Measurements from ENCODE around the gene HNRNPA1. TPM values are rescaled to one million over a fixed set of nuclear protein-coding genes. Genes with fewer than 3 reads are reported as not detected.
"Not testable (repeated sequence)": the region's sequence is repeated elsewhere in the genome, so short reads cannot be mapped to it uniquely, and the experiment has no call there.

Gene HNRNPA1
- total and polyA plus RNA-seq, 9 of the 15 experiments (the other 6 are each of a cell fraction or from before 2014, with no cell fraction given) = 1,166 to 2,703 (median 1,815) TPM

DNA sequence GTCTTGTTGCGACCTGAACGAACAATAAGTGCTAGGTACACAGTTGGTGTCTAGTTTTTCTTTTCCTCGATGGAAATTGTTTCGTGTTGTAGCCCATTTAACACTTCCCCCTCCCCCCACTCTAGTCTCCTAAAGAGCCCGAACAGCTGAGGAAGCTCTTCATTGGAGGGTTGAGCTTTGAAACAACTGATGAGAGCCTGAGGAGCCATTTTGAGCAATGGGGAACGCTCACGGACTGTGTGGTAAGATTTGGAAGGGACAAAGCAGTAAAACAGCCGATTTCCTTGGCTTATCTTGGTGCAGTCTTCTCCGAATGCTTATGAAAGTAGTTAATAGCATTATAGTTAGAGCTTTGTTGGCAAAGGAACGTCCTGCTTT is 724 bp downstream of the HNRNPA1 start (continued):
- 0 out of 2 replicates have a peak, but pooled peaks have one; percentile 8 for TF ChIP-seq NFRKB (IDR thresholded peaks at IDR 0.05; ENCODE audit: low read depth)
- TF ChIP-seq, protein P1, sequence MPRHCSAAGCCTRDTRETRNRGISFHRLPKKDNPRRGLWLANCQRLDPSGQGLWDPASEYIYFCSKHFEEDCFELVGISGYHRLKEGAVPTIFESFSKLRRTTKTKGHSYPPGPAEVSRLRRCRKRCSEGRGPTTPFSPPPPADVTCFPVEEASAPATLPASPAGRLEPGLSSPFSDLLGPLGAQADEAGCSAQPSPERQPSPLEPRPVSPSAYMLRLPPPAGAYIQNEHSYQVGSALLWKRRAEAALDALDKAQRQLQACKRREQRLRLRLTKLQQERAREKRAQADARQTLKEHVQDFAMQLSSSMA (CRISPR knock-in tag; IDR thresholded peaks at IDR 0.05) = 0 out of 2 replicates have a peak, but pooled peaks have one; percentile 5
- TF ChIP-seq FOXP1 (CRISPR knock-in tag; IDR thresholded peaks at IDR 0.05) = 0 out of 2 replicates have a peak, but pooled peaks have one; percentile 13

DNA sequence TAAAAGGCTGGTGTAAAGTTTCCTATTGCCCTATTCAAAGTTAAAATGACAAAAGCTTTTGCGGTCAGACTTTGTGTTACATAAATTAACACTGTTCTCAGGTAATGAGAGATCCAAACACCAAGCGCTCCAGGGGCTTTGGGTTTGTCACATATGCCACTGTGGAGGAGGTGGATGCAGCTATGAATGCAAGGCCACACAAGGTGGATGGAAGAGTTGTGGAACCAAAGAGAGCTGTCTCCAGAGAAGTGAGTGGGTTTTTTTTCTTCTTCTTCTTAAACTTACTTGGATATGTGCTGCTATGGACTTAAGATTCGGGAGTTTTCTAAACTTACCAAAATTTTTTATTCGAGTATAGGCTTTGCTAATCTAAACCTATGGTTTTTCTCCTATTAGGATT is 1.2 kb downstream of the HNRNPA1 start:
- H2AFZ ChIP-seq (ENCODE audit: low read depth, low read length); in situ Hi-C loops (cut with MboI); FAIRE-seq; H3K9me1 ChIP-seq (ENCODE audit: control insufficient read depth, insufficient read depth, low read length); ATAC-seq; CTCF ChIA-PET (ENCODE audit: low intra/inter-chr PET ratio); BruUV-seq (replicated peaks); intact Hi-C loops (cut with micrococcal nuclease); DNase-seq (ENCODE audit: extremely low read depth in 1 of 4, low spot score in 3 of 4); H3K9me3 ChIP-seq (replicated peaks; ENCODE audit: control insufficient read depth, insufficient read depth, low read depth, low read length); H3K27me3 ChIP-seq (ENCODE audit: control insufficient read depth in 2 of 2, insufficient read depth in 2 of 2, low read length in 2 of 2): not testable (repeated sequence)
- H3K36me3 ChIP-seq (ENCODE audit: control insufficient read depth, insufficient read depth, low read length) = peaks cover 78% of the 10 kb centered on the region
- peaks cover 51% of the 10 kb centered on the region for H4K20me1 ChIP-seq (replicated peaks; ENCODE audit: control insufficient read depth, insufficient read depth, low read length)
- TF ChIP-seq ZNF445 (CRISPR knock-in tag; IDR thresholded peaks at IDR 0.05; ENCODE audit: low read depth) = peak; percentile 49; the same call in 1 of the 2 replicates
- TF ChIP-seq SUPT5H (IDR thresholded peaks at IDR 0.05) = 0 out of 2 replicates have a peak, but pooled peaks have one; percentile 2
- TF ChIP-seq ZNF696 (CRISPR knock-in tag; conservative IDR thresholded peaks at IDR 0.05) = peak; percentile 52; the same call in 1 of the 2 replicates
- TF ChIP-seq CHD1 (IDR thresholded peaks at IDR 0.05; ENCODE audit: low read length) = peak; percentile 39
- H3K9ac ChIP-seq (ENCODE audit: insufficient read depth in 1 of 2, low read depth in 2 of 2, low read length in 2 of 2) = peak overlapping the region; percentile 77 to 100; a peak in 3 of 4 replicates
- H3K4me2 ChIP-seq (ENCODE audit: insufficient read depth, low read length) = peak overlapping the region; percentile 100
- H3K4me1 ChIP-seq (replicated peaks in 1 of 2; ENCODE audit: control insufficient read depth in 2 of 2, insufficient read depth in 2 of 2, low read length in 2 of 2) = peaks cover 8 to 14% of the 10 kb centered on the region in 2 experiments; a peak in 3 of 5 replicates
- 0% methylated on average over 4 of the region's 4 CpGs for WGBS (ENCODE audit: insufficient coverage, low coverage, missing lambda C conversion rate)
- peak overlapping the region; percentile 99 for H3K27ac ChIP-seq (ENCODE audit: extremely low read depth, low read depth, low read length)
- peaks cover 95% of the 10 kb centered on the region for H3K79me2 ChIP-seq (ENCODE audit: control insufficient read depth, insufficient read depth, low read length)
- peak overlapping the region; percentile 71 for H3K4me3 ChIP-seq
- POLR2A ChIA-PET = interaction anchor here (0.6 to 3.8 kb wide), 26 partner anchors 11 to 1536 kb away, joined by 3 to 155 read pairs (median 4); partner anchors contain the start of genes COPZ1, NFE2, ORMDL2 and SARNP

Measured in K562 (cell line).